Adipose tissue (tissue), 3 donors: ENCODE data around the gene KIF5A. TPM values are rescaled to one million over a fixed set of nuclear protein-coding genes. Genes with fewer than 3 reads are reported as not detected.

Source experiments
- H3K27ac ChIP-seq: one replicate; pipeline ENCODE4 v1.5.1; 2013; ENCODE audit warnings: low read depth, low read length
- WGBS, 3 donors: extraction: QIAGEN DNeasy Blood & Tissue Kit; methylation state at CpG; one replicate each; pipeline ENCODE4 v1.1.7; 2013; 5-methylcytosine and 5-hydroxymethylcytosine counted together
- polyA plus RNA-seq, 3 donors: library from polyadenylated mRNA; stranded (reverse); fragments of 200-250 nt; gene quantifications; one replicate each; pipeline ENCODE4 v1.2.3, GENCODE V29; 2013
- donor health status: healthy with polysubstance abuse.
- donor health status: Bipolar disorder and iron deficiency.
- donor health status: healthy.

KIF5A gene
- polyA plus RNA-seq, 3 donors, result 0.04 to 0.41 (median 0.11) TPM

DNA sequence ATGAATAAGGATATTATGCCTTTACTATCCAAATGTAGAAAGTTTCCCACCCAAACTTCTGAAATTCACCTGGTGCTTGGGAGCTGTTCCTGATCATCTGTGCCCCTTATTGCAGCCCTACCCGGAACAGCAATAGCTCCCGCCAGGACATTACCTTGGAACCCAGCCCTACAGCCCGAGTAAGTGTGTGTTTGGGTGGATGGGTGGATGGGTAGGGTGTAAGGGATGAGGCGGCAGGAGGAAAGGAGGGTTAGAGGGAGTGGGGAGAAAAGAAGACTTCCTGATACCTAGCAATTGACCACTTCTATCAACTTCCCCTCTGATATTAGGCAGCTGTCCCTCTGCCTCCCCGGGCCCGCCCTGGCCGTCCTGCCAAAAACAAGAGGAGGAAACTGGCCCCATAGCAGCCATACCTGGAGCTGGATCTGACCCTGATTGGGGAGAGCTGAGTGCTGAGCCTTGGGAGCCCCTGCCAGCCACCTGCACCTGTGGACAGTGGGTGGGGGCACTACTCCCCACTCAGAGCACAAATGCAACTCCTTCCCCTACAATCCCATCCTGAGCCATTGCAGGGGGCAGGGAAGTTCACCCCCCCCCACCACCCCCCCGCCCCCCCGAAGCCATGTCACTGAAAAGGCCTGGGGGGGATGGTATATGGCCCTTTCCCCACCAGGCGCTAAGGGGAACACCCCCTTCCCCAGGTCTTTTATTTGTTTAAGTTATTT is 20.9 kb upstream of the KIF5A start:
- 66 to 74% (median 74%) methylated on average over 9 to 10 of the region's 10 CpGs for WGBS, 3 donors
- H3K27ac ChIP-seq, result no peak overlapping the region

DNA sequence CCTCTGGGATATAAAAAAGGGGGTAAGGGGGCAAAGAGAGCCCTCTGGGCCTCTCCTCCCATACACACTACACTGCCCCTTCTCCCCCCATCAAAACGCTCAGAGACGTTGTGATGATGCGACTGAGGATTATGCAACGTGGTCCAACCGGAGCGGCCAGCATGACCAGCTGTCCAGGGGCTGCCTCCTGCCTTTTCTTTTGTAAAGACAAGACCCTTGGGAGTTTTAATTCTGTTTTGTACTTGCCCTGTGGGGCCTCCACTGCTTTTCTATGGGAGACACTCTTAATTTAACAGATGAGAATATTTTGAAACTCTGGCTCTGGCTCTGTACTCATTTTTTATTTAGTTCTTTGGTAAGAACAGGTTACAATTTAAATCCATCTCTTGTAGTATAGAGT is 20.0 kb upstream of the KIF5A start:
- H3K27ac ChIP-seq, result no peak overlapping the region
- WGBS, 3 donors, result 52 to 72% (median 59%) methylated on average over 6 of the region's 6 CpGs

DNA sequence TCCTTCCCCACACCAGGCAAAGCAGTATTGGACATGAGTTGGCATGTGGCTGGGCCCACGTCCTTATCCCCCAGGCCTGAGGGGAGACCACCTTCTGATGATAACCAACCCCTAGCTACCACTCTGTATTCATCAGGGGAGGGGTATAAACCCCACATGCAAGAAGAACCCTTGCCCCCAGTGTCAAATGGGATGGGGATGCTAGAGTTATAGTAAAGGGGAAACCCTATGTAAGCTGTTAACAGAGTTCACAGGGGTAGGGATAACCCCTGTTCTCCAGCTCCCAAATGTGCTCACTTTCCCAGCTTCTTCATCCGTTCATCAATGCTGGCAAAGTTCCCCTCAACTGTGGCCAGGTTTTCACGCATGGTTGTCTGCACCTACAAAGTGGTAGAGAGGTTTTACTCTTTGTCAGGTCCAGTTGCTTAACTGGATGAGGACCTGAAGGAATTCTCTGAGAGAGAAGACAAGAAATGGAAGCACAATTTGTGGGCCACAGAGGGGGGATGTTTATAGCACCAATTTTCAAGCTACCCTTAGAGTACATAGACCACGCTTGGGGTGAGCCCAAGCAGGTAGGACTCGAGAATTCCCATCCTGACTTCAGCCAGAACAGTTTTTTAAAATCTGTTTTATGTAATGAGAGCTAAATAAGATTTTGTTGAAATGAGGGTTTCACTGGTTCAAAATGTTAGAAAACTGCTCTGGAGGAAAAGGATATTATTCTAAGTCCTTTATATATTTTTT is 19.3 kb upstream of the KIF5A start:
- 71 to 86% (median 83%) methylated on average over 5 of the region's 5 CpGs for WGBS, 3 donors
- no peak overlapping the region for H3K27ac ChIP-seq

DNA sequence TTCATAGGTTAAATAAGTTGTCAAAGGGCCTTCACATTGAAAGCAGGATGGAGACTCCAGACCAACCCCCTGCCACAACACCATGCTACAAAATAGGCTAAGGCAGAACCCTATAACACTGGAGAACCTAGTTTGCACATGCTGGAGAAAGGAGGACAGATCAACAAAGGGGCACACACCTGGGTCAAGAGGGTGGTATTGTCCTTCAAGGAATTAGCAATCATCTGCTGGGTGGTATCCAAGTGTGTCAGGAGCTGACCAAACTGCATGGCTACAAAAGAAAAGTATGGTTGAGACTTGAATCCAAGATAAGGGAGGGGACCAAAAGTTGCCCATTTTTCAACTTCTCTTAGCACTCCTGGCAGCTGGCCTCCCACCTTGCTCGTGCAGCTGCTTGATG is 18.0 kb upstream of the KIF5A start:
- no peak overlapping the region for H3K27ac ChIP-seq
- WGBS, 3 donors, result 71 to 100% (median 84%) methylated on average over 1 of the region's 1 CpG

DNA sequence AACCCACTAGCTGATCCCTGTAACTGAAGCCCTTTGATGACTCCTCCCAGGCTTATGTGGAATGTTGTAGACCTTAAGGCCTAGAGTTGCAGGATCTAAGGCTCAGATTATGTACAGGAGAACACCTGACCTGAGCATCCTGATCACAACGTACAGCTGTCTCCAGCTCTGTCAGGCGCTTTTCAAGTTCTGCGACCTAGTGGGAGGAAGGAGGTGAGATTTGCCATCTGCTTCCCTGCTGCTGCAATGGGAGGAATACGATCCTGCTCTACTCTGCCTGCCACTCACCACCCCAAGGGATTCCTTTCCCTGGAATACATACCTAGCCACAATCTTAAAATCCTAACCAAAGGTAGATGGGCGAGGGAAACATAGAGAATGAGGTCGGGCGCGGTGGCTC is 16.7 kb upstream of the KIF5A start:
- H3K27ac ChIP-seq, result no peak overlapping the region
- 92 to 95% (median 94%) methylated on average over 8 of the region's 8 CpGs for WGBS, 3 donors

DNA sequence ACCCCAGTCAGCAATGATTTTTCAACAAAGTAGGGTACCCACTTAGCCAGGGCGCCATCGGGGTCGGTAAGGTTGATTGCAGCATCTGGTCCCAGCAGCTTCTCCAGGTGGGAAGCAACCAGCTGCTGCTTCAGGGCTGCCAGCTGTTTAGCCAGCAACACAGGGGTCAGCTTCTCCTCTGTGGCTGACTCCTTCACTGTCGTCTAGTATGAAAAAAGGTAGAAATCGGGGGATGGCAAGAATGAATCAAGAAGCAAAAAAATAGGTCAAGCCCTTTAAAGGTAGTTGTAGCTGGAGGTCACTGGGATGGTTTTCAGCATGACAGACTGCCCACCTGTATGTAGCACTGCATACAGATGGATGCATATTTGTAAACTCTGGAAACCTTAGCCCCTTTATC is 15.6 kb upstream of the KIF5A start:
- WGBS, 3 donors, result 74 to 96% (median 92%) methylated on average over 5 of the region's 5 CpGs
- no peak overlapping the region for H3K27ac ChIP-seq

DNA sequence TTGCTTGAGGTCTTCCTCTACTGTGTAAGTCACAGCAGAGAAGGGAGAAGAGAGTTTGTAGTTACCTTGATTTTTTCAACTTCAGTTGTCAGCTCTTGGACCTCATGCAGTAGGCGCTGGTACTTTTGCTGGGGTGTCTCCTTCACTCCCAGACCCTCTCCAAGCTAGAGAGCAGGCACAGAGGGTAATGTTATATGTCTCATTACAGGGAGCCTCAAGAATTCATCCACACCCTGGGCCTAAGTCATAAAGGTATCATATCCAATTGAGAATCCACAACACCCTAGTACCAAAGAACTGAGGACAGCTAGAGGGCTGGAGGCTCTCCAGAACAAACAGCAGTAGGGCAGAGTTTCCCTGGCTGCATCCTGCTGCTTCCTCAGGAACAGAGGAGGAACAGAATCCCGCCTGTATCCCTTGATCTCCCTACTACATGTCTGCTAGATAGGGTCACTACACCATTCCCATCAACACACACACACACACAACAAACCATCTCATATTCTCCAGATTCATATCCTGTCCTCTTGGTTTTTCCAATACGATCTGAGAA is 14.8 kb upstream of the KIF5A start:
- 92 to 95% (median 95%) methylated on average over 3 of the region's 3 CpGs for WGBS, 3 donors
- H3K27ac ChIP-seq, result no peak overlapping the region

DNA sequence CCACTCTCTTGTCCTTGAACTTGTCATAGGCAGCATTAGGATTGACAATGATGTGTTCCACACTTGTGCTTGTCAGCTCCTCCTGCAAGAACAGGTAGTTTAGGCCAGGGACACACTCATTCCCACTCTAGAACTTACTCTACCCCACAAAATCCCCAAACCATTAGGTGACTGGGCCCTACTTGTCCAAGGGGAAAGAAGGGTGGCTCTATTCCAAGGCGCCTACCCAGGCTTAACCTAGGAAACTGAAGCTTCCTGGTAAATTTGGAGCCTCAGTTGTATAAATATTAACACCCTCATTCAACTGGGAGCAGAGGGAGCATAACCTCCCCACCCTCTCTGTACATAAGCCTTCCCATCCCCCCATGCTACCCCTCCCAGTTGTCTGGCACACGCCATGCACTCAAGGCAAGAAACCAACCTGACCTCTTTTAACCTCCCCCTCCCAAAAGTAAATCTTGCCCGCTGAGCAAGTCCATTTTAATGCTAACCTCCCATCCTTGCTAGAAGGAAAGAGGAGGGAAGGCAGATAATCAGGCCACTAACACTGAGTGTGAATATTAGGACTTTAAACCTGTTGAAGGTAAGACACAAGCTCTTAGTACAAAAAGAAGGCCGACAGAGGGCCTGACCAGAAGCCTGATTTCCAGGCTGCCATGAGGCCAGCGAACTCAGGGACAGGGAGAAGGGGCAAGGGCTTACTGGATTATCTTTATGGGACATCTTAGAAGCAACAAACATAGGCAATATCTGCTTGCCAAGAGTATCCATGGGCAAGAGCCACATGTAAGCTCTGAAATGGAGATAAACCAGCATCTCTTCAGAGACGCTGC is 13.9 kb upstream of the KIF5A start:
- whole genome bisulfite sequencing, 3 donors, result 69 to 80% (median 75%) methylated on average over 6 of the region's 6 CpGs

DNA sequence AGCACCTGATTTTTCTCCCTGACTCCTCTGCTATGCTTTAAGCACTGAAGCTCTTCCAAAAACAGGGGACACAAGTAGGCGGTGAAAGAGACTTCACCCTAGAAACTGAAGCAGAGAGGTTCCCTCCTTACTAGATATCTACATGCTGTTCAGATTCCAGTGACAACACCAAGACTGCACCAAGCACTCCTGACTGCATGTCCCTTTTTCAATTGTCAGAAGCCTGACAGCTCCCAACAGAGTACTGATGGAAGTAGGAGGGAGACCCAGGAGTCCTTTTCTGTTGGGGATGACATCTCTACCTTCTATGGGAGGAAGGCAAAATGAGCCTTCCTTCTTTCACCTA is 13.3 kb upstream of the KIF5A start:
- H3K27ac ChIP-seq, result no peak overlapping the region
- 98 to 100% (median 100%) methylated on average over 1 of the region's 1 CpG for WGBS, 3 donors

More for the DNA sequence above, 13.9 kb upstream of the KIF5A start:
- H3K27ac ChIP-seq, result no peak overlapping the region

DNA sequence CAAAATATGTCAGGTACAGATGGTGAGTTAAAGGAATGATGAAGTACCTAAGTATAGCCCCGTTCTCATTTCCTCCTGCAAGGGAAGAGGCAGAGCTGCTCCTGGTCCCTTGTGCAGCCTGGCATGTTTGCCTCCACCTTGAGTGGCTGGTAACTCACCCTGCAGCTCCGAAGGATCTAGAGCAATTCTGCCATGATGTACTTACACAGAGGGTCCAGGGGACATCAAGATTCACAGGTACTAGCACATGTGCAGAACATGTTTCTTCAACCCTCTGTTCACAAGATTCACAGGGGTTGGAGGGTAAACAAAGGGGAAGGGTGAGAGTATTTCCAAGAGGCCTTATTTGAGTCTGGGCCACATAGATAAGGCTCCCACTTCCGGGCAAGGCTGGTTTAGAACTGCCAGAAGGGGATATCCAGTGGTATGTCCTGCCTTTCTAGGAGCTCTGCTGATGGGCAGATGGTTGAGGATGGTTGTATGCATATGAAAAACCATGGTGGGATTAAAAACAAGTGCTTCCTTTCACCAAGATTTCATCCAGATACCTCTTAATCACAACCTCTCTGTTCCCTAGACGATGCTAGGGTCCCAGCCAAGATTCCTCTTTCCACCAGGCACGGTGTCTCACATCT is 10.6 kb upstream of the KIF5A start:
- WGBS, 3 donors, result 70 to 85% (median 77%) methylated on average over 5 of the region's 5 CpGs
- no peak overlapping the region for H3K27ac ChIP-seq

DNA sequence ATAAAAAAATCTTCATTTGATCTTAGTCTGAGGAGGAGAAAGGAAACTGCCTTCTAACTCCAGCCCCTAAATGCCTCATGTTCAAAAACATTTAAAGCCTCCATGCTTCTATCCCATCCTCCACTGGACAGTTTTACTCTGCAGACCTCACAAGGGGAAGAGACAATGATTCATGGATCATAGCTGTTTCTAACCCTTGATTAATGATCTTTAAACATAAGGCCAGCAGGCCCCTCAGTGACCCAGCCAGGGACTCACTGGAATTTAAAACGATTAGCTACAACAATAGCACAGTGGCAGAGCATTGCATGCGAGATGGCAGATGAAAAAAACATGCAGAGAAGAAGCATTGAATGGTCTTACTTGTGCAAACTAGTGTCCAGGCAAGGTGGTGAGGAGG is 8.8 kb upstream of the KIF5A start:
- WGBS, 3 donors, result 39 to 56% (median 53%) methylated on average over 2 of the region's 2 CpGs
- H3K27ac ChIP-seq, result no peak overlapping the region

DNA sequence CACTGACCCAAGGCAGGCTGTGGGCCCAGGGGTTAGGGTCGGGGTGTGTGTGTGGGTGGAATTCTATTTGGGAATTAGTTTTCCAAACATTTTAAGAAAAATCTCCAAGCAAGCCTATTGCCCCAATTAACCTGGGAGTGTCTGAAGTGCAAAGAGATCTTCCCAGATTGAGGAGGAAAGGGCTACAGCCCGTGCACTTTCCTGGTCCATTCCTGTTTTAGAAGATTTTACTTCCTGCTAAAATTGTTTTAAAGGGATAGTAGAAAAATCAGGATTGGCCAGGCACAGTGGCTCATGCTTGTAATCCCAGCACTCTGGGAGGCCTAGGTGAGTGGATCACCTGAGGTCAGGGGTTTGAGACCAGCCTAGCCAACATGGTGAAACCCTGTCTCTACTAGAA is 8.1 kb upstream of the KIF5A start:
- WGBS, 3 donors, result 69 to 77% (median 77%) methylated on average over 2 of the region's 2 CpGs

DNA sequence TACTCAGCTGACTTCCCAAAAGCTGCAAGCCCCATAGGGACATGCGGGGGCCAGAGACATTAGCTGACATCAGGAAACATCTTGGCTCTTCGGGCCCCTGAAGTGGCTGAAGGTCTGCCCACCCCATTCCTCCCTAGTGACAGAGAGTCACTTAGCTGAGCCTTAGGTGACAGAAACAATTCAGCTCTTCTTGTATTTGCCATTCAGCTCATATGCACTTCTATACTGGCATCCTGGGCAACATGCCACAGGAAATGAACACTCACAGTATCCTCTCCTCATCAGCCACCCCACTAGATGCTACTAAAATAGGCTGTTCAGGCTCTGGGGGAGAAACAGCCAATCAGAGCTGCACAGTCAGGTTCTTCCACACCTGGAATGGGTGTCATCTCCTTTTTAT is 6.3 kb upstream of the KIF5A start:
- no peak overlapping the region for H3K27ac ChIP-seq
- 54 to 91% (median 63%) methylated on average over 2 of the region's 2 CpGs for WGBS, 3 donors

More for the DNA sequence above, 8.1 kb upstream of the KIF5A start:
- no peak overlapping the region for H3K27ac ChIP-seq

DNA sequence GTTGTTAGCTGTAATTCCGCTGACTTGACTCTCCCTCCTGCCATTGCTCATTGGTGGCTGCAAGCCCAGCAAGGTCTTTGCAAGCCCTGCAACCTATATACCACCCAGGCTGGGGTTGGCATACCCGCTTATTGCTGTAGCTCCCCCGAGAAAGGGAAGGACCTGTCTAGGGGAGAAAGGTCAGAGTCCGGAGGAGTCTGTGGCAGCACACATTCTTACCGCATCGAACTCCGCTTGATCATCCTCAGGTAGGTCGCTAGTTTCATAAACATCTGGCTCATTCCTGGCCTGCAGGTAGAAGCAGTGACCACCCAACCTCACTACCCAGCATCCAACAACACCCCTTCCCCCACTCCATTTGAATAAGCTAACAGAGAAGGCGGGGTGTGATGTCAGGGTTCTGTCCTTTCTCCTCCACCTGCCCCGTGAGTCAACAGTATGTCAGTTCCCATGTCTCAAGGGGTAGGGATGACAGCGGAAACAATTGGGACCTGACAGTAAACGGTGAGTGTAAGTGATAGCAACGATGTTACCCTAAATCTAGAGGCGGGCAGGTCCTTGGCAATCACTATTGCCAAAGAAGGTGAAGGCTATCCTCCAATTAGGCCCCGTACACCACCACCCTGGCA is 3.9 kb upstream of the KIF5A start:
- 45 to 64% (median 62%) methylated on average over 15 of the region's 15 CpGs for WGBS, 3 donors
- H3K27ac ChIP-seq, result no peak overlapping the region

DNA sequence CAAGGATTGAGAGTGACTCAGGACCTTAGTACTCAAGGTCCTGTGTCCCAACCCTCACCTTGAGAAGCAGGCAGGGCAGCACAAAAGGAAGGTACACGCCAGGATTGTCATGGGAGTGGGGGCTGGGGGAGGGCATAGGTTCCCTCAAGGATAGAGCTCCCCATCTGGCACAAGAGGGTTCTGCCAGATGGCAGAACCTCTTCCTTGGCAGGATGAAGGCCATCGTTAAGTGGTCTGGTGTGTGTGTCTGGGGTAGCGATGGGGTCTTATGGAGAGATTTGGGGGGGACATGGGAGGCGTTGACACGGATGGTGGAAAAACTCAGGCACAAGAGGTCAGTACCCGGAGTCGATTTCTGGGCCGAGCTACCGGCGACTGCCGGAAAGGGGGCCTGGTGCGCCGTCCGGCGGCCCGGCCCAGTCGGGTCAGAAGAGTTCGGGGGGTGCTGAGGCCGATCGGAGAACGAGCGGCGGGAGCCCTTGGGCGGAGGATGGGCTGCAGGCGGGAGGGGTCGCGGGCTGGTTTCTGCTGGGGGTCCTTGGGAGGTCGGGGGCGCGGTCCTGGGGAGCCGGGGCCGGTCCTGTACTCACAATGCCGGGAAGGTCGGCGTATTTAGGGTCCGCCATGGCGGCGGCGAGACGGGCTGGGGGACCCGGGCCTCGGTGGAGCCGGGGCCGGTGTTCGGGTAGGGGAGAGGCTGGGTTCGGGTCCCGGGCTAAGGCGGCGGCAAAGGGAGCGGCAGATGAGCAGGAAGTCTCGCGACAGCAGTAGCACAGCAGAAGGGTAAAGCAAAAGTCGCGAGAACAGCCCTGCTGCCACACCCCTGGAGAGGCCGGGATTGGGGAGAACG is 3.2 kb upstream of the KIF5A start, which contains the start of gene DCTN2:
Gene DCTN2 (minus strand): TSS at position 755 of the 850 bp plus-strand sequence. CDS start 129 bp downstream, at position 626.
- WGBS, 3 donors, result 0 to 1% (median 1%) methylated on average over 50 to 56 of the region's 56 CpGs
- peak within 1 kb of the TSS; percentile 28 for H3K27ac ChIP-seq

DNA sequence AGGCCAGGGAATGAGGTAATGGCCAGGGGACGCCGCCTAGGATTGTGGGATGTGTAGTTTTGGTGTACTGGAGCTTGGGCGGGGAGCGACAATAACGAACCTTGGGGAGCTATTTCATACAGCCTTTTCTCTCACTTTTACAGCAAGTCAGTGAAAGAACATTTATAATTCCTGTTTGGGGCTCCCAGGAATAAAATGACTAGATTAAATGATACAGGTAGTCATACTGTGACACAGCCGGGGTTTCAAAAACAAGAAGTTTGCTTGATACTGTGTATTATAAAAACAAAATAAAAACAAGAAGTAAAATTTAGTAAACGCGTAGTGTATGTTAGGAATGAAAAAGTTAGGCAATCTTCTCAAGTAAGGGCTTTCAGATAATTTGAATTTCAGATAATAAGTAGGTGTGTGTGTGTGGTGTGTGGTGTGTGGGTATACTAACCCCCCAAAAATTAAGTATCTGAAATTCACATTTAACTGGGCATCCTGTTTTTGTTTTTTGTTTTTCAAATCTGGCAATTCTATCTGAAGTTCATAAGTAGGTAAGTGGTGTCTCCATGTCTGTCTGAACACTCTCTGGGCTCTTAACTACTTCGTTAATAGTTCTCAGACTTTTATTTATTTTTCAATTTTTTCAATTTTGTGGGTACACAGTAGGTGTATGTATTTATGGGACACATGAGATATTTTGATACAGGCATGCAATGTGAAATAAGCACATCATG is 2.4 kb upstream of the KIF5A start:
- H3K27ac ChIP-seq, result no peak overlapping the region
- 16 to 22% (median 17%) methylated on average over 9 of the region's 9 CpGs for WGBS, 3 donors

DNA sequence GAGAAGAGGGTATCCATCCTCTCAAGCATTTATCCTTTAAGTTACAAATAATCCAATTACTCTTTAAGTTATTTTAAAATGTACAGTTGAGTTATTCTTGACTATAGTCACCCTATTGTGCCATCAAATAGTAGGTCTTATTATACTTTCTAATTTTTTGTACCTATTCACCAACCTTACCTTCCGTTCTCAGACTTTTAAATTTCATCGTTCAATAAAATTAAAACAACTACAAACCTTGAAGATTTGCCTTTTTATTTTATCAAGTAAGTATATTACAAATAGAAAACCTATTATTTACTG is 1.9 kb upstream of the KIF5A start:
- no peak overlapping the region for H3K27ac ChIP-seq
- WGBS, 3 donors, result 91 to 97% (median 94%) methylated on average over 2 of the region's 2 CpGs
